Heart left ventricle (tissue), 16 donors: Measurements from ENCODE around the gene CCNL2. TPM values are rescaled to one million over a fixed set of nuclear protein-coding genes. Genes with fewer than 3 reads are reported as not detected.
"Not testable (repeated sequence)": the region's sequence is repeated elsewhere in the genome, so short reads cannot be mapped to it uniquely, and the experiment has no call there.

Experiments
- ATAC-seq, 4 donors: fragments of 200-7000 bp; cut with Tn5 transposase; one replicate each; pipeline ENCODE4 v1.9.1; 2020 to 2022; ENCODE audit warnings: moderate library complexity in 4 of 4, mild to moderate bottlenecking in 3 of 4, moderate number of reproducible peaks in 1 of 4
- DNase-seq, 5 donors: peaks; one replicate each; pipeline ENCODE4 v3.0.0-alpha.2; 2020
- H3K27ac ChIP-seq, 12 donors: fragments of 200-600 bp; sonication (generic) in 4 of 12; one replicate each; pipeline versions ENCODE4 v1.5.0 to v1.8.0; 2016 to 2022; ENCODE audit warnings: mild to moderate bottlenecking in 2 of 12
- H3K27me3 ChIP-seq, 9 donors: fragments of 200-600 bp; sonication (generic) in 2 of 9; one replicate each; pipeline versions ENCODE4 v1.5.1 to v1.8.0; 2016 to 2022; ENCODE audit warnings: mild to moderate bottlenecking in 3 of 9
- H3K36me3 ChIP-seq, 9 donors: fragments of 200-600 bp; sonication (generic) in 2 of 9; one replicate each; pipeline versions ENCODE4 v1.5.0 to v1.8.0; 2018 to 2022; ENCODE audit warnings: mild to moderate bottlenecking in 2 of 9
- H3K4me1 ChIP-seq, 12 donors: fragments of 200-600 bp; sonication (generic) in 4 of 12; one replicate each; pipeline versions ENCODE4 v1.5.0 to v1.8.0; 2016 to 2022; ENCODE audit warnings: mild to moderate bottlenecking in 3 of 12
- H3K4me3 ChIP-seq, 12 donors: fragments of 200-600 bp; sonication (generic) in 4 of 12; one replicate each; pipeline versions ENCODE4 v1.5.0 to v1.8.0; 2017 to 2022; ENCODE audit warnings: mild to moderate bottlenecking in 9 of 12, moderate library complexity in 4 of 12
- H3K9me3 ChIP-seq, 12 donors: fragments of 200-600 bp; sonication (generic) in 4 of 12; one replicate each; pipeline versions ENCODE4 v1.5.0 to v1.8.0; 2016 to 2022; ENCODE audit warnings: mild to moderate bottlenecking in 1 of 12
- CTCF ChIP-seq, 12 donors: fragments of 200-600 bp; sonication (generic) in 4 of 12; IDR thresholded peaks; one replicate each; pipeline versions ENCODE4 v1.5.0 to v1.8.0; 2018 to 2022; ENCODE audit warnings: antibody characterized with exemption in 12 of 12, mild to moderate bottlenecking in 5 of 12
- POLR2A ChIP-seq, 2 donors: fragments of 450-650 bp; IDR thresholded peaks; one replicate each; pipeline ENCODE4 v1.6.1; 2017; ENCODE audit warnings: antibody characterized with exemption in 2 of 2, mild to moderate bottlenecking in 2 of 2, moderate library complexity in 2 of 2
- WGBS, 4 donors: extraction: QIAGEN DNeasy Blood & Tissue Kit in 2 of 4; methylation state at CpG; one replicate each; pipeline versions ENCODE4 v1.1.5 to v1.1.7; 2013 to 2018; 5-methylcytosine and 5-hydroxymethylcytosine counted together
- intact Hi-C, 10 donors: fragments of 100-400 bp; cut with DNase I; formaldehyde crosslinking; loops; one replicate each; pipeline versions ENCODE4 v1.11.1 to v1.14.2; 2022
- polyA plus RNA-seq, 2 donors: library from polyadenylated mRNA; stranded (reverse); fragments of 200-250 nt; gene quantifications; one replicate each; pipeline ENCODE4 v1.2.3, GENCODE V29; 2013
- total RNA-seq, 9 donors: library from RNA; depleted of rRNA in 2 of 9; stranded (reverse); fragments of >200 nt in 2 of 9; fragmentation: NEBNext Ultra II Directional in 3 of 9; extraction: Animal tissue kit (Norgen Biotek cat#: 25700) in 3 of 9; gene quantifications; one replicate each; pipeline versions ENCODE4 v1.1.0 to v1.2.4, GENCODE V29; 2016 to 2023
- donor health status: ischemic (EF 13 %, LVEDD 7.1; RV severe dilation, severe dysfunction).
- donor health status: healthy with polysubstance abuse.
- donor health status: DM: no; HTN: yes; CAD: no.
- donor health status: DM: no; HTN: no; CAD: no.
- donor health status: ischemic (EF 25% LVEDD 6.9; RV normal size, moderate dysfunction).
- donor health status: ischemic (EF 25% LVEDD 5.7; RV mildly dilated, moderate dysfunction).
- donor health status: healthy.
- donor health status: DM: yes; HTN: yes; CAD: no.
- donor health status: ischemic (EF 35%, LVEDD 5.7; RV mildly dilated, moderate dysfunction).
- donor health status: nonischemic (EF 11% LVEDD 7.7; RV severe dilation, severe dysfunction).
- donor health status: DM: yes; HTN: yes; CAD: no.
- donor health status: PGD.
- donor health status: ischemic (EF 29% LVEDD 5.4; RV normal size, mild dysfunction).
- donor health status: nonischemic (EF 23%, LVEDD 6.1; RV moderate dilation, normal function).

CCNL2 gene
- total and polyA plus RNA-seq, 11 donors: 35.4 to 87.8 (median 50.7) TPM

DNA sequence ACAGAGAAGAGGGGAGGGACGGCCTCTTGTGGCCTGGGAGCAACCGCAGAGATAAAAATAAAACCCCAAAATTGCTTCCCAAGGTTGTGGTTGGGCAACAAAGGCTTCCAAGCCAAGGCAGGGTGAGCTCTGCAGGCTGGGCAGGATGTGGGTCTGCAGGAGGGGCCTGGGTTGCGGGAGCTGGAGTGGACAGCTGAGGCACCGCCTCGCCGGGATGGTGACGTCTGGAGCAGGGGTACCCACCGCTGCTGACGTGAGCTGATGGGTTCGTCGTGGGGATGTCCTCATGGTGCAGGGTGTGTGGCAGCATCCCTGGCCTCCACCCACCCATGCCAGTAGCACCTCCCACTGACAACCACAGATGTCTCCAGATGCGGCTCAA, 27.8 kb downstream of the CCNL2 start:
- Histone ChIP-seq H3K27me3 (no peaks in the 10 kb centered on the region), H3K4me3 (no peak overlapping the region), H3K27ac (peak overlapping the region in 1 of 12 donors; percentile 10), H3K4me1 (peaks cover 10 to 42% (median 33%) of the 10 kb centered on the region in 12 donors), H3K9me3 (no peaks in the 10 kb centered on the region), H3K36me3 (peaks cover 0 to 16% (median 9%) of the 10 kb centered on the region in 9 donors)
- no peak for ATAC-seq
- WGBS, 4 donors: 66 to 83% (median 71%) methylated on average over 9 to 12 of the region's 12 CpGs
- no peak for TF ChIP-seq CTCF (IDR thresholded peaks at IDR 0.05)
- no peak for TF ChIP-seq POLR2A (IDR thresholded peaks at IDR 0.05)
- intact Hi-C loops: loop anchor here in 5 of 10 donors (10.0 kb wide), 2 partner anchors 133 to 257 kb away; partner anchors contain the start of gene C1orf159 (in 1 of the 5)
- DNase-seq: no peak

GRCh38 chr1:1370771-1371300, 28.3 kb downstream of the CCNL2 start:
- Histone ChIP-seq H3K4me1 (peaks cover 10 to 39% (median 29%) of the 10 kb centered on the region in 12 donors), H3K36me3 (peaks cover 0 to 16% (median 9%) of the 10 kb centered on the region in 9 donors), H3K9me3 (no peaks in the 10 kb centered on the region), H3K4me3 (no peak overlapping the region), H3K27ac (no peak overlapping the region), H3K27me3 (no peaks in the 10 kb centered on the region)
- WGBS, 4 donors: 78 to 88% (median 86%) methylated on average over 14 to 16 of the region's 16 CpGs
- intact Hi-C loops: loop anchor here in 5 of 10 donors (10.0 kb wide), 2 partner anchors 134 to 256 kb away; partner anchors contain the start of gene C1orf159 (in 1 of the 5)
- TF ChIP-seq POLR2A (IDR thresholded peaks at IDR 0.05): no peak
- TF ChIP-seq CTCF (IDR thresholded peaks at IDR 0.05): no peak
- DNase-seq (no peak), ATAC-seq (no peak)

- not testable (repeated sequence) for H3K9me3 ChIP-seq, H3K4me3 ChIP-seq, H3K27ac ChIP-seq, ATAC-seq, DNase-seq, H3K27me3 ChIP-seq
- peaks cover 10 to 37% (median 27%) of the 10 kb centered on the region in 12 donors for H3K4me1 ChIP-seq
- WGBS, 4 donors: 85 to 94% (median 90%) methylated on average over 14 of the region's 14 CpGs
- H3K36me3 ChIP-seq: peaks cover 0 to 16% (median 9%) of the 10 kb centered on the region in 9 donors
- intact Hi-C loops: loop anchor here in 5 of 10 donors (10.0 kb wide), 2 partner anchors 135 to 255 kb away; partner anchors contain the start of gene C1orf159 (in 1 of the 5)
These were observed 29.0 kb downstream of the CCNL2 start for GRCh38 chr1:1370094-1370493.

DNA sequence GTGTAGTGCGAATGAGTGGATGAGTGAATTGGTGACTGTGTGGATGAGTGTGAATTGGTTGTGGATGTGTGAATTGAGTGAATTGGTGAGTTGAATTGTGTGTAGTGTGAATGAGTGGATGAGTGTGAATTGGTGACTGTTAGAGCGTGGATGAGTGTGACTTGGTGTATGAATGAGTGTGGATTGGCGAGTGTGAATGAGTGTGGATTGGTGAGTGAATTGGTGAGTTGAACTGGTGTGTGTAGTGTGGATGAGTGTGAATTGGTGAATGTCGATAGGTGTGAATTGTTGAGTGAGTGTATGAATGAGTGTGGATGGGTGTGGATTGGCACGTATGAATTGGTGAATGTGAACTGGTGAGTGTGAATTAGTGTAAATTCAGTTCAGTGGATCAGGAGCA, 31.8 kb downstream of the CCNL2 start:
- TF ChIP-seq POLR2A (IDR thresholded peaks at IDR 0.05) (no peak), CTCF (IDR thresholded peaks at IDR 0.05) (no peak)
- H3K36me3 ChIP-seq: no peaks in the 10 kb centered on the region
- no peaks in the 10 kb centered on the region for H3K27me3 ChIP-seq
- H3K27ac ChIP-seq: no peak overlapping the region
- no peak overlapping the region for H3K4me3 ChIP-seq
- DNase-seq (no peak), ATAC-seq (no peak)
- 93 to 97% (median 95%) methylated on average over 5 of the region's 5 CpGs for WGBS, 4 donors
- no peaks in the 10 kb centered on the region for H3K9me3 ChIP-seq
- peaks cover 0 to 15% (median 9%) of the 10 kb centered on the region in 12 donors for H3K4me1 ChIP-seq
- intact Hi-C loops: loop anchor here in 1 of 10 donors (10.0 kb wide), 1 partner anchor 333 kb away; no protein-coding TSS in a partner anchor
